Tibial nerve (tissue), 4 donors: Measurements from ENCODE around the gene PLCG2.

Experiments used
- CTCF ChIP-seq, 5 experiments: fragments of 200-600 bp in 3 of 5; fragments of 450-650 bp in 2 of 5; sonication (generic) in 3 of 5; IDR thresholded peaks; one replicate each; pipeline ENCODE4 v1.5.1; 2016 to 2019; ENCODE audit warnings: antibody characterized with exemption in 5 of 5, mild to moderate bottlenecking in 3 of 5, moderate library complexity in 2 of 5
- EP300 ChIP-seq, 2 donors: sonication (generic); formaldehyde crosslinking; IDR thresholded peaks; one replicate each; pipeline ENCODE4 v1.6.1; 2017; ENCODE audit warnings: antibody characterized with exemption in 2 of 2, mild to moderate bottlenecking in 1 of 2
- POLR2A ChIP-seq, 2 donors: fragments of 450-650 bp; IDR thresholded peaks; one replicate each; pipeline ENCODE4 v1.6.1; 2017; ENCODE audit warnings: antibody characterized with exemption in 2 of 2, mild to moderate bottlenecking in 2 of 2, moderate library complexity in 2 of 2

GRCh38 chr16:81894592-81894991, 115.5 kb downstream of the PLCG2 start:
- no peak for TF ChIP-seq CTCF (IDR thresholded peaks at IDR 0.05)
- no peak for TF ChIP-seq POLR2A (IDR thresholded peaks at IDR 0.05)
- TF ChIP-seq EP300 (IDR thresholded peaks at IDR 0.05): no peak
